Activated naive CD4-positive, alpha-beta T cell treated with anti-CD3 and anti-CD28 coated beads for 36 hours (primary cell): ENCODE data around the gene PI4K2A. TPM values are rescaled to one million over a fixed set of nuclear protein-coding genes. Genes with fewer than 3 reads are reported as not detected.
A peak's percentile ranks its signal among the peaks of the same experiment; 100 is the strongest.

Source experiments
- CTCF ChIA-PET: fragments of 350-600 bp; sonication (Branson Sonifier 250); formaldehyde crosslinking; loops from one replicate; lab custom pipeline; 2021; ENCODE audit warnings: antibody characterized with exemption; lab: Charles Lee
- DNase-seq: peaks from one replicate; pipeline ENCODE4 v3.0.0-alpha.2; 2020
- H3K27ac Mint-ChIP-seq: one replicate; pipeline ENCODE4 v1.8.0; 2021; ENCODE audit warnings: mild to moderate bottlenecking, mixed read lengths
- H3K27me3 Mint-ChIP-seq: one replicate; pipeline ENCODE4 v1.8.0; 2021; ENCODE audit warnings: low read depth, mixed read lengths
- H3K36me3 Mint-ChIP-seq: one replicate; pipeline ENCODE4 v1.8.0; 2021; ENCODE audit warnings: low read depth, mixed read lengths
- H3K4me1 Mint-ChIP-seq: one replicate; pipeline ENCODE4 v1.8.0; 2021; ENCODE audit warnings: low read depth, mixed read lengths
- H3K4me3 Mint-ChIP-seq: one replicate; pipeline ENCODE4 v1.8.0; 2021; ENCODE audit warnings: mild to moderate bottlenecking, moderate library complexity, mixed read lengths
- H3K9me3 Mint-ChIP-seq: one replicate; pipeline ENCODE4 v1.8.0; 2021; ENCODE audit warnings: mixed read lengths
- intact Hi-C: fragments of 100-400 bp; cut with micrococcal nuclease; formaldehyde crosslinking; loops from one replicate; pipeline ENCODE4 v1.15.1; 2023
- total RNA-seq, 2 experiments: library from RNA; stranded (reverse); gene quantifications; one replicate each; pipeline ENCODE4 v1.2.3, GENCODE V29; 2021

The PI4K2A gene
- total RNA-seq: 1 to 10 TPM; 8.9 to 9.4 TPM

DNA sequence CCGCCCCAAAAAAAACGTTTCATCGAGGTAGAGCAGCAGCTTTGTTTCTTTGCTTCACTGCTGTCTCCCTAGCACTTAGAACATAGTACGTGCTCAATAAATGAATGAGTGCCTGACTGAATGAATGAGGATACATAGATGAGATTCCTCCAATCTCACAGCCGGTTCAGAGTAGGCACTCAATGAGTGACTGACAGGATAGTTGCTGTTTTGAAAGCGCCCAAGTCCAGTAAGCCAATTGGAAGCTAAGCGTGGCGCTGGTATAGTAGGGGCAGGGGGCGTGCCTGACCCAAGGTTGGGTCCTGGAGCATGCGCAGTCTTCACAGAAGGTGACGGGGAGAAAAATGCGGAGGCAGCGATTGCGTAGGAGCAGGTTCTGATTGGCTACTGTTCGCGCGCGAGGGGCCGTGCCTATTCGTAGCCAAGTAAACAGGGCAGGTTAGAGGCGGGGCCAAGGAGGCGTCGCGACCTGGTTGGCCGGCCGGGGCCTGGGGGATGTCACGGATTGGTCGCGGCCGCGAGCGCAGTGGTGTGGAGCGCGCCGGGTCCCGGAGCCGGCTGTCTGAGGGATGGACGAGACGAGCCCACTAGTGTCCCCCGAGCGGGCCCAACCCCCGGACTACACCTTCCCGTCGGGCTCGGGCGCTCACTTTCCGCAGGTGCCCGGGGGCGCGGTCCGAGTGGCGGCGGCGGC, at the start of gene PI4K2A:
TSS of gene PI4K2A (plus strand) at position 498 of the 694 bp plus-strand sequence. CDS start at position 570, 72 bp downstream.
- Mint-ChIP-seq H3K27me3 (no peaks in the 10 kb centered on the region), H3K4me1 (peaks cover 18% of the 10 kb centered on the region), H3K27ac (peak within 1 kb of the TSS; percentile 73), H3K4me3 (peak within 1 kb of the TSS; percentile 93), H3K36me3 (peaks cover 9% of the 10 kb centered on the region), H3K9me3 (no peaks in the 10 kb centered on the region)
- peak; percentile 100 for DNase-seq
- CTCF ChIA-PET: no interaction called here
- intact Hi-C loops: loop anchor here (1.0 to 10.0 kb wide), 11 partner anchors 9 to 1982 kb away; partner anchors contain the start of genes ARHGAP19, AVPI1, EXOSC1 and FRAT2

DNA sequence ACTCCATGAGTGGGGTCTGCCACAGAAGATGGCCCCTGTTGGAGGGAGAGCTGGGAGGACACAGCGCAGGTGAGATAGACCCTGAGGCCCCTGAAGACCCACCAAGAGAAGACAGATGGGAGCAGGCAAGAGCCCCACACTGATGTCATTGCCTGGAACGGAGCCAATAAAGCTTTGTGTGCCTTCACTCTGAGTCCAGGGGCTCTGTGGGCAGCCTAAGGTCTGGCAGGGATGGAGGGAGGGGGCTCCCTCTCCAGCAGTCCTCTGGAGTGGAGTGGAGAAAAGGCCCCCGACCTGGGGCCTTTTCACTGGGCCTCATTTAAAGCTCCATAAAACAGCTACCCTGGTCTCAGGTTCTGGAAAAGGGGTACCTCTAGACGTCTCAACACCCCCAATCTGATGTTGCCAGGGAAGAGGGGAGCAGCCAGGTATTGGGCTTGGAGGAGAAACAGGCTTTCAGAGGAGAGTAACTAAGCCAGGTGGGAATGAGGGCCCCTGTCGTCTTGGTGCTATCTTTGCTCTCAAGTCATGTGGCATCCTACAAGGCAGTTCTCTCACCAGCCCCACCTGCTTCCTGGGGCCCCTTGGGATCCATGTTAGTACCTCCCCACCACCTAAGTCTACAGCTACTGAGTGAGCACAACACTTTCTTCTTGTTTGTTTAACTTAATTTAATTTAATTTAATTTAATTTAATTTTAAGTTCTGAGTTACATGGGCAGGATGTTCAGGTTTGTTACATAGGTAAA, 49.5 kb upstream of the PI4K2A start:
- Mint-ChIP-seq H3K9me3 (no peaks in the 10 kb centered on the region), H3K4me3 (no peak overlapping the region), H3K27ac (no peak overlapping the region), H3K36me3 (no peaks in the 10 kb centered on the region), H3K4me1 (no peaks in the 10 kb centered on the region), H3K27me3 (no peaks in the 10 kb centered on the region)
- no peak for DNase-seq
- CTCF ChIA-PET: interaction anchor here (0.6 to 0.8 kb wide), 4 partner anchors 23 to 351 kb away, joined by 3 to 6 read pairs (median 3); no protein-coding TSS in a partner anchor
- intact Hi-C loops: no loop called here

DNA sequence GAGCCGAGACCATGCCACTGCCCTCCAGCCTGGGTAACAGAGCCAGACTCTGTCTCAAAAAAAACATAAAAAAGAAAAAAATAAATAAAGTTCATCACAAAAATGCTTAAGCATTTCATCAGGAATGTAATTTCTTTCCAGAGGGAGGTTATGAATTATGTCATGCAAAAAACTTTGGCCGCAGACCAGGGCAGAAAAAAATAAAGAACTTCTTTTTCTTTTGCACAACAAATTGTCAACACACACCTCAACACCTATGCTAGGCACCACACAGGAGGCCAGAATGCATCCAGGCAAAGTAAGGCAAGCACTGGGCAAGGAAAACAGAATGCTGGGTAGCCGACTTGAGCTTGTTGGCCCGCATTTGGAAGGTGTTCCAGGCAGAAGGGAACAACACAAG, 47.0 kb upstream of the PI4K2A start:
- CTCF ChIA-PET: no interaction called here
- intact Hi-C loops: no loop called here
- no peaks in the 10 kb centered on the region for H3K36me3 Mint-ChIP-seq
- DNase-seq: no peak
- H3K4me1 Mint-ChIP-seq: no peaks in the 10 kb centered on the region
- no peak overlapping the region for H3K4me3 Mint-ChIP-seq
- H3K27me3 Mint-ChIP-seq: no peaks in the 10 kb centered on the region
- no peaks in the 10 kb centered on the region for H3K9me3 Mint-ChIP-seq
- no peak overlapping the region for H3K27ac Mint-ChIP-seq

DNA sequence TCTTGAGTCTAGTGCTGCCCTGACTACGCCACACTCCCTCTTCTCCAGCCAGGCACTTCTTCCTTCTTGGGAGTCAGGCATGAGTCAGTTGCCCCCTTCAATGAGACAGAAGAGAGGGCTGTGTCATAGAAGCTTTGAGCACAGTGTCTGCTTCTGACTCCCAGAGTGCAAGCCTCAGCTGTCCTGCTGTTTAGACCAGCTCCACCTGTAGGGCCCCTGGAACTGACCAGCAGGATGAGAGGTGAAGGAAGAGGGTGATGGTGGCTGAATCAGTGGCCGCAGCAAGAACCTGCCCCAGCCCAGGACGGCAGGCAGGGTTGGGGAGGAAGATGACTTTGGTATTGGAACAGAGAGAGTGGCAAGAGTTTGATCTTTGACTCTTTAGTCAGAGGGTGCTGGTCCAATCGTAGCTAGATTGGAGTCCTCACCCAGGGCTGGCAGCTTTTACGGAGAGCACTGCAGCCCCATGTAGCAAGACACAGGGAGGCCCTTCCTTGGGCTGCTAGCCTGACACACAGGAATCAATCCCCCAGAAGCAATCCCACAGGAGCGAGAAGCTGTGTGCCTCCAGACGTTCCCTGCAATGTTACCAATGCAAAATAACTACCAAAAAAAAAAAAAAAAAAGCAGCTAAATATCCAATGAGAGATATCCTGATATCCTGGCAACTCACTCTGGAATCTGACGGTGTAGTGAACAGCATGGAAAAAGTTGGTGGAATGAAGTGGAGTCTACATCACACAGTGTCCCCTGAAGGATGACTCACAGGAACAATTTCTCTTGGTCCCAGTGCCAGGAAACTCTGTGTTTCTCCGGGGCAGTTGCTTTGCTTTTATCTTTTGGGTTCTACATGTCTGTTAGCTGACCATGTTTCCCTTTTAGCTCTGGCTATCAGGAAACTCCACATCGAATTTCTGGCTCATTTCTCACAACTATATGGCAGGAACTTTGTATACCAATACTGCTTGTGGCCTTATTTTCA, 44.1 kb upstream of the PI4K2A start:
- Mint-ChIP-seq H3K27me3 (no peaks in the 10 kb centered on the region), H3K36me3 (no peaks in the 10 kb centered on the region), H3K9me3 (no peaks in the 10 kb centered on the region), H3K27ac (no peak overlapping the region), H3K4me1 (no peaks in the 10 kb centered on the region), H3K4me3 (no peak overlapping the region)
- DNase-seq: no peak
- intact Hi-C loops: no loop called here
- CTCF ChIA-PET: interaction anchor here (0.6 to 1.3 kb wide), 4 partner anchors 15 to 148 kb away, joined by 3 read pairs; no protein-coding TSS in a partner anchor

DNA sequence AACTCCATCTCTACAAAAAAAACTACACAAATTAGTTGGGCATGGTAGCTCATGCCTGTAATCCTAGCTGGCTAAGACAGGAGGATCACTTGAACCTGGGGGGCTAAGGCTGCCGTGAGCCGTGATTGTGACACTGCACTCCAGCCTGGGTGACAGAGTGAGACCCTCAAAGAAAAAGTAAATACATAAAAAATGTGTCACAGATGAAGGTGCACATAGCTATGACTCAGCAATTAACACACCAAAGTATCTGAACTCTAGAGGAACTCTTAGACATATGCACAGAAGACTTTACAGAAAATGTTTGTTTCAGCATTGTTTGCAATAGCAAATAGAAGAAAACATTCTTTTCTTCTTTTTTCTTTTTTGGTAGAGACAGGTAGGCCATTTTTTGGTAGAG, 42.7 kb upstream of the PI4K2A start:
- intact Hi-C loops: no loop called here
- Mint-ChIP-seq H3K4me3 (no peak overlapping the region), H3K36me3 (no peaks in the 10 kb centered on the region), H3K27ac (no peak overlapping the region), H3K4me1 (no peaks in the 10 kb centered on the region), H3K27me3 (no peaks in the 10 kb centered on the region), H3K9me3 (no peaks in the 10 kb centered on the region)
- DNase-seq: no peak
- CTCF ChIA-PET: interaction anchor here (1.2 to 1.4 kb wide), 2 partner anchors 26 to 182 kb away, joined by 3 to 4 read pairs; no protein-coding TSS in a partner anchor

DNA sequence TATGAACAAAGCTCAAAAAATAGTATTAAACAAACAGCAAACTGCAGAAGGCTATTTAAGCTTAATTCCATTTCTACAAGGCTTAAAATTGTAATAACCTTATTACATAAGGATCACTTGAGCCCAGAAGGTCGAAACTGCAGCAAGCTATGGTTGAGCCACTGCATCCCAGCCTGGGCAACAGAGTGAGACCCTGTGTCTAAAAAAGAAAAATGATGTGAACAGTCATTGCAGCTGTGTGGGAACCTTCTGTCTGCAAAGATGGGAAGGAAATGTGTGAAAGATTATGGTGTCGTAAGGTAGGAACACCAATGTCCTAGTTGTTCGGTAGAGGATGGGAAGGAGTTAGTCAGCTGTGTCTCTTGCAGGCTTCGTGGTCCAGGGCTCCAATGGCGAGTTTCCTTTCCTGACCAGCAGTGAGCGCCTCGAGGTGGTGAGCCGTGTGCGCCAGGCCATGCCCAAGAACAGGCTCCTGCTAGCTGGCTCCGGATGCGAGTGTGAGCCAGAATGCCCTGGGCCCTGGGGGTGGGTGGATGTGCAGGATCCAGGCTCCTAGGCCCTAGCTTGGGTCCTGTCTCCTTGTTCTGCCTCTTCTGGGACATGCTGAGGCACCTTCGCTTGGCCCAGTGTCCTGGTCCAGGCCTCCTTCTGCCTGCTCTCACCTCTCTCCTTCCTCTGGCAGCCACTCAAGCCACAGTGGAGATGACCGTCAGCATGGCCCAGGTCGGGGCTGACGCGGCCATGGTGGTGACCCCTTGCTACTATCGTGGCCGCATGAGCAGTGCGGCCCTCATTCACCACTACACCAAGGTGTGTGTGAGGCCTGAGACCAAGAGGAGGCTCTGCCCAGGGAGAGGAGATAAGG, 41.8 kb upstream of the PI4K2A start:
- intact Hi-C loops: no loop called here
- Mint-ChIP-seq H3K4me1 (no peaks in the 10 kb centered on the region), H3K27me3 (no peaks in the 10 kb centered on the region), H3K36me3 (no peaks in the 10 kb centered on the region), H3K27ac (no peak overlapping the region), H3K9me3 (no peaks in the 10 kb centered on the region), H3K4me3 (no peak overlapping the region)
- no peak for DNase-seq
- CTCF ChIA-PET: interaction anchor here (0.6 to 1.4 kb wide), 4 partner anchors 27 to 320 kb away, joined by 3 to 6 read pairs (median 4); no protein-coding TSS in a partner anchor

DNA sequence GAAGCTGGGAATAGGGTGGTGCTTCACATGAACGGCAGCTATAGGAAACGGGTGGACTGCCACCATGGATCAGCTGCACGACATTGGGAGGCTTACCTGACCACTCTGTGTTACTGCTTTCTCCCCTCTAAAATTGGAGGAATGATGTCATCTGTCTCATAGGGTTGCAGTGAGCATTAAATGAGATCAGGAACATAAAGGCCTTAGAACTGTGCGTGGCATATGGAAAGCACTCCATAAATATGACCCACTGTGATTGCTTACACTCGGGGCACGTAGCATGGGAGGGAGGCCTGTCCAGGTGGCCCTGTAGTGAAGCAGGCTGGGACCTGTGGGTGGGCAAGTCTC, 41.2 kb upstream of the PI4K2A start:
- H3K4me3 Mint-ChIP-seq: no peak overlapping the region
- CTCF ChIA-PET: interaction anchor here (0.6 kb wide), 1 partner anchor 320 kb away, joined by 6 read pairs; no protein-coding TSS in a partner anchor
- no peaks in the 10 kb centered on the region for H3K36me3 Mint-ChIP-seq
- no peaks in the 10 kb centered on the region for H3K9me3 Mint-ChIP-seq
- H3K27ac Mint-ChIP-seq: no peak overlapping the region
- intact Hi-C loops: no loop called here
- no peak for DNase-seq
- no peaks in the 10 kb centered on the region for H3K4me1 Mint-ChIP-seq
- no peaks in the 10 kb centered on the region for H3K27me3 Mint-ChIP-seq

DNA sequence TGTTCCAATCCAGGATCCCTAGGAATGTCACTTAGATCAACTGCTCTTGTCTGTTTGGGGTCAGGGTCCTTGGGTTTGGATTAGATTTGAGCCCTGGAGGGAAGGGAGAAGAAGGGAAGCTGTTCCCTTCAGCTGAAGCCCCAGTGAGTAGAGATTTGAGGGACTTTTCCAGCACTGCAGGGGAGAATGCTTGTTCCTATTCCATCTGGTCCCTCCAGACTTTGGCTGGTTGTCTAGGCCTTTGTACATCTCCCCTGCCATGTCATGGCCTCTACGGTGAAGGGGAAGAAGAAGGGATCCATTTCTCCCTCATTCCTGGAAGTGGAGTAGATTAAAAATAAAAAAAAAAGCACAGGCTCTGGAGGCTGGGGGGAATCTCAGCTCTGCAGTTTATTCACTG, 39.9 kb upstream of the PI4K2A start:
- no peak overlapping the region for H3K4me3 Mint-ChIP-seq
- no peak overlapping the region for H3K27ac Mint-ChIP-seq
- no peaks in the 10 kb centered on the region for H3K27me3 Mint-ChIP-seq
- H3K4me1 Mint-ChIP-seq: no peaks in the 10 kb centered on the region
- CTCF ChIA-PET: no interaction called here
- intact Hi-C loops: no loop called here
- no peak for DNase-seq
- no peaks in the 10 kb centered on the region for H3K9me3 Mint-ChIP-seq
- H3K36me3 Mint-ChIP-seq: no peaks in the 10 kb centered on the region

DNA sequence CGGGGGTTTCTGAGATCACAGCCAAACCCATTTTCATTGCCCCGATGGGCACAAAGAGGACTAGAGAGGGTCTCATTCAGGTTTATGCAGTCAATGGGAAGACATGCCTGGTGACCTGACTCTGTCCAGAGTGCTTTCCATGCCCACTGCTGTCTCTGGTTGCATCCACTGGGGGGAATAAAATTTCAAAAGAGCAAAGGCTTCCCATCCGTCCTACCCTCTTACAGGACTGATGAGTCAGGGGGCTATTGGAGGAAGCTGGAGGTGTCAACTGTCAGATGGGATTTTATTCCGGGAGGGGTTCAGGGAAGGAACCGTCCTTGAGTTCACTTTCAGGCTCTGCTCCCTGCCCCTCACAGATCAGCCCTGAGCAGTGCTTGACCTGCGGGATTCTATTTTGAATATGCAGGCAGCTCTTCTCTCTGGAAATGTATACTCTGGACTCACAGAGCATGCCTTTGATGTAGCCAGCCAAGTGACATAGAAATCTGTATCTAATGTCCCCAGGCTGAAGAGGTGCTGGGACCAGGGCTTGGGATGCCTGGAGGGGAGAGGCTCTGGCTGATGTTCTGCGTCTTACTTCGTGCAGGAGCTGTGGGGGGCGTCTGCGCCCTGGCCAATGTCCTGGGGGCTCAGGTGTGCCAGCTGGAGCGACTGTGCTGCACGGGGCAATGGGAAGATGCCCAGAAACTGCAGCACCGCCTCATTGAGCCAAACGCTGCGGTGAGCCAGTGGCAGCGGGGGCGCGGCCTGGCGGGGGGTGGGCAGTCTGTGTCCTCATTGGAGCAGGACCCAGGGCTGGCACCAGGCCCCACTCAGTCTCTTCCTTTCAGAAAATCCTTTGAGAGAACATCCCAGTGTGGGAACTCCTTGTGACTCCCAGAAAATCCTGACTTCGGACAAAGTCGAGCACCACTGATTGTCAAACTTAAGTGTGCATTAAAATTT, 38.9 kb upstream of the PI4K2A start:
- CTCF ChIA-PET: no interaction called here
- H3K9me3 Mint-ChIP-seq: no peaks in the 10 kb centered on the region

DNA sequence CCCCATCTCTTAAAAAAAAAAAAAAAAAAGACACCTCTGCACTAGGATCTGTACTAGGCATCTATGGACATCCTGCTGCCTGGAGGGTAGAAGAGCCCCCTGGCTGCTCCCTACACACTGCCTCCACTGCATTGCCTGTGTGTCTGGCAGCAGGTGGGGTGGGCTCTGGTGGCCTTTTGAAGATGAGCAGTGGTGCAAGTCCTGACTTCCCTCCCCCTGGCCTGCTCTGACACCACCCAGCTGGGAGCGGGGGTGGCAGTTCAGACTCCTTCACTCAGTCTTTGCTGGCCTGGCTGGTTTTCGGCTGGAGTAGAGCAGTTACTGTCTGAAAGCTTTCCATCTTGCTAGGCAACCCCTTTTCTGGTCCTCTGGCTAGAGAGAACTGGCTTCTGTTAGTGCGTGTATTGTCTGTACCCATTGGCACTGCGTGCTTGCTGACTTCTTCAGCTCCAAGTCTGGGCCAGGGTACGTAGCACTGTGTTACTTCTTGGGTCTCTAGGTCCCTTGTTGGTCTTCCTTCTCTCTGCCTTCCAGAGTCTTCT, 33.3 kb upstream of the PI4K2A start:
- intact Hi-C loops: no loop called here
- H3K27me3 Mint-ChIP-seq: no peaks in the 10 kb centered on the region
- H3K36me3 Mint-ChIP-seq: no peaks in the 10 kb centered on the region
- no peak overlapping the region for H3K4me3 Mint-ChIP-seq
- H3K4me1 Mint-ChIP-seq: no peaks in the 10 kb centered on the region
- CTCF ChIA-PET: interaction anchor here (0.5 kb wide), 1 partner anchor 72 kb away, joined by 4 read pairs; no protein-coding TSS in a partner anchor
- no peak overlapping the region for H3K27ac Mint-ChIP-seq
- DNase-seq: no peak
- H3K9me3 Mint-ChIP-seq: no peaks in the 10 kb centered on the region

More for the DNA sequence above, 38.9 kb upstream of the PI4K2A start:
- no peak for DNase-seq
- intact Hi-C loops: no loop called here
- H3K36me3 Mint-ChIP-seq: no peaks in the 10 kb centered on the region
- no peak overlapping the region for H3K4me3 Mint-ChIP-seq
- H3K4me1 Mint-ChIP-seq: no peaks in the 10 kb centered on the region
- no peaks in the 10 kb centered on the region for H3K27me3 Mint-ChIP-seq
- no peak overlapping the region for H3K27ac Mint-ChIP-seq
